H1 (cell line): ENCODE results near the gene KRTAP5-1. TPM values are rescaled to one million over a fixed set of nuclear protein-coding genes. Genes with fewer than 3 reads are reported as not detected.

ENCODE experiments used
- BCL11A ChIP-seq, 2 experiments: IDR thresholded peaks; one replicate each; pipeline ENCODE4 v1.6.1; 2011; ENCODE audit warnings: low read depth in 2 of 2, low read length in 2 of 2, mild to moderate bottlenecking in 2 of 2
- HDAC2 ChIP-seq, 2 experiments: fragments of 300-600 bp in 1 of 2; sonication (generic) in 1 of 2; IDR thresholded peaks; 2 replicates each; pipeline ENCODE4 v1.6.1; 2011 to 2012; ENCODE audit warnings: low read depth in 2 of 2, low read length in 2 of 2, mild to moderate bottlenecking in 2 of 2, moderate library complexity in 2 of 2, borderline replicate concordance in 1 of 2, inconsistent platforms in 1 of 2
- NRF1 ChIP-seq: IDR thresholded peaks from 2 replicates; pipeline ENCODE4 v1.6.1; 2011; ENCODE audit warnings: mild to moderate bottlenecking, low read depth, low read length, improper control_type of control experiment
- SUZ12 ChIP-seq: fragments of 200-600 bp; sonication (generic); IDR thresholded peaks from 2 replicates; pipeline ENCODE4 v1.6.1; 2012; ENCODE audit warnings: mild to moderate bottlenecking, inconsistent platforms, low read length, moderate library complexity, mixed read lengths
- ZNF274 ChIP-seq: IDR thresholded peaks from 2 replicates; pipeline ENCODE4 v1.7.0; 2012; ENCODE audit warnings: low read length, borderline replicate concordance; ENCODE audit errors: extremely low read depth
- polyA plus RNA-seq, 7 experiments: library from polyadenylated mRNA; depleted of rRNA in 3 of 7; stranded (reverse) in 5 of 7; unstranded in 2 of 7; fragments of >200 nt in 5 of 7; fragments of 200-250 nt in 2 of 7; gene quantifications; 1 replicate in 5 of 7; 2 replicates in 1 of 7; 4 replicates in 1 of 7; pipeline versions ENCODE4 v1.2.1 to v1.2.3, GENCODE V29; 2011 to 2013; ENCODE audit warnings: missing spikeins in 2 of 7, mixed read lengths in 2 of 7
- total RNA-seq: library from RNA; stranded (reverse); fragmentation: NEBNext Ultra II Directional; extraction: Animal tissue kit (Norgen Biotek cat#: 25700); gene quantifications from 2 replicates; pipeline ENCODE4 v1.2.1, GENCODE V29; 2021
- TF ChIP-seq, protein P1 (sequence below), 3 experiments: IDR thresholded peaks; 1 replicate in 2 of 3; 2 replicates in 1 of 3; pipeline versions ENCODE4 v1.5.1 to v1.6.1; 2011; ENCODE audit warnings: low read length in 3 of 3, mild to moderate bottlenecking in 3 of 3, inconsistent platforms in 2 of 3, low read depth in 1 of 3, moderate library complexity in 1 of 3; ENCODE audit not compliant: insufficient read depth in 1 of 3; ENCODE audit errors: control extremely low read depth in 1 of 3
- TF ChIP-seq, protein P2 (sequence below): fragments of 300-600 bp; sonication (generic); IDR thresholded peaks from 2 replicates; pipeline ENCODE4 v1.7.1; 2012; ENCODE audit warnings: low read length, moderate library complexity, mild to moderate bottlenecking, inconsistent platforms; ENCODE audit not compliant: insufficient replicate concordance

Gene KRTAP5-1
- total and polyA plus RNA-seq, 2 of the 8 experiments (the other 6 are each of a cell fraction or from before 2014, with no cell fraction given): not detected

DNA sequence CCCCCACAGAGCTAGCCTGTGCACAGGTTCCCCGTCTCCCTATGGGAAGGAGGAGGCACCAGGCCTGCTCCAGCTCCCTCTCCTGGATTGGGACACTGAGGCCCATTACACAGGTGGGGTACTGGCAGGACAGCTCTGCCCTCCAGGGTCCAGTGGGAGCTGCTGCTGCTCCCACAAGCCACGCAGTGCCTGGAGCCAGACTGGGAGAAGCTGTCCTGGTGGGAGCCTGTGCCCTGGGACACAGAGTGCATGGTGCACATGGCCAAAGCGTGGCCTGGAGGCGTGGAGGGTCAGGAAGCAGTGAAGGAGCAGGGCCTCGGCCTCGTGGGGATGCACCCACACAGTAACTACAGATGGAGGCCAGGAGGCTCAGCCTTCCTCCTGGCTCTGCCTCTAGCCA lies 40.5 kb downstream of the KRTAP5-1 start (continued):
- TF ChIP-seq, protein P1, sequence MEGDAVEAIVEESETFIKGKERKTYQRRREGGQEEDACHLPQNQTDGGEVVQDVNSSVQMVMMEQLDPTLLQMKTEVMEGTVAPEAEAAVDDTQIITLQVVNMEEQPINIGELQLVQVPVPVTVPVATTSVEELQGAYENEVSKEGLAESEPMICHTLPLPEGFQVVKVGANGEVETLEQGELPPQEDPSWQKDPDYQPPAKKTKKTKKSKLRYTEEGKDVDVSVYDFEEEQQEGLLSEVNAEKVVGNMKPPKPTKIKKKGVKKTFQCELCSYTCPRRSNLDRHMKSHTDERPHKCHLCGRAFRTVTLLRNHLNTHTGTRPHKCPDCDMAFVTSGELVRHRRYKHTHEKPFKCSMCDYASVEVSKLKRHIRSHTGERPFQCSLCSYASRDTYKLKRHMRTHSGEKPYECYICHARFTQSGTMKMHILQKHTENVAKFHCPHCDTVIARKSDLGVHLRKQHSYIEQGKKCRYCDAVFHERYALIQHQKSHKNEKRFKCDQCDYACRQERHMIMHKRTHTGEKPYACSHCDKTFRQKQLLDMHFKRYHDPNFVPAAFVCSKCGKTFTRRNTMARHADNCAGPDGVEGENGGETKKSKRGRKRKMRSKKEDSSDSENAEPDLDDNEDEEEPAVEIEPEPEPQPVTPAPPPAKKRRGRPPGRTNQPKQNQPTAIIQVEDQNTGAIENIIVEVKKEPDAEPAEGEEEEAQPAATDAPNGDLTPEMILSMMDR (IDR thresholded peaks at IDR 0.05; ENCODE audit: control extremely low read depth in 1 of 3, insufficient read depth in 1 of 3, low read depth in 1 of 3, low read length in 3 of 3): no peak
- TF ChIP-seq HDAC2 (IDR thresholded peaks at IDR 0.05; ENCODE audit: borderline replicate concordance in 1 of 2, low read depth in 2 of 2, low read length in 2 of 2) (no peak), BCL11A (IDR thresholded peaks at IDR 0.05; ENCODE audit: low read depth in 2 of 2, low read length in 2 of 2) (no peak), ZNF274 (no peak), SUZ12 (no peak), NRF1 (no peak)
- TF ChIP-seq, protein P2, sequence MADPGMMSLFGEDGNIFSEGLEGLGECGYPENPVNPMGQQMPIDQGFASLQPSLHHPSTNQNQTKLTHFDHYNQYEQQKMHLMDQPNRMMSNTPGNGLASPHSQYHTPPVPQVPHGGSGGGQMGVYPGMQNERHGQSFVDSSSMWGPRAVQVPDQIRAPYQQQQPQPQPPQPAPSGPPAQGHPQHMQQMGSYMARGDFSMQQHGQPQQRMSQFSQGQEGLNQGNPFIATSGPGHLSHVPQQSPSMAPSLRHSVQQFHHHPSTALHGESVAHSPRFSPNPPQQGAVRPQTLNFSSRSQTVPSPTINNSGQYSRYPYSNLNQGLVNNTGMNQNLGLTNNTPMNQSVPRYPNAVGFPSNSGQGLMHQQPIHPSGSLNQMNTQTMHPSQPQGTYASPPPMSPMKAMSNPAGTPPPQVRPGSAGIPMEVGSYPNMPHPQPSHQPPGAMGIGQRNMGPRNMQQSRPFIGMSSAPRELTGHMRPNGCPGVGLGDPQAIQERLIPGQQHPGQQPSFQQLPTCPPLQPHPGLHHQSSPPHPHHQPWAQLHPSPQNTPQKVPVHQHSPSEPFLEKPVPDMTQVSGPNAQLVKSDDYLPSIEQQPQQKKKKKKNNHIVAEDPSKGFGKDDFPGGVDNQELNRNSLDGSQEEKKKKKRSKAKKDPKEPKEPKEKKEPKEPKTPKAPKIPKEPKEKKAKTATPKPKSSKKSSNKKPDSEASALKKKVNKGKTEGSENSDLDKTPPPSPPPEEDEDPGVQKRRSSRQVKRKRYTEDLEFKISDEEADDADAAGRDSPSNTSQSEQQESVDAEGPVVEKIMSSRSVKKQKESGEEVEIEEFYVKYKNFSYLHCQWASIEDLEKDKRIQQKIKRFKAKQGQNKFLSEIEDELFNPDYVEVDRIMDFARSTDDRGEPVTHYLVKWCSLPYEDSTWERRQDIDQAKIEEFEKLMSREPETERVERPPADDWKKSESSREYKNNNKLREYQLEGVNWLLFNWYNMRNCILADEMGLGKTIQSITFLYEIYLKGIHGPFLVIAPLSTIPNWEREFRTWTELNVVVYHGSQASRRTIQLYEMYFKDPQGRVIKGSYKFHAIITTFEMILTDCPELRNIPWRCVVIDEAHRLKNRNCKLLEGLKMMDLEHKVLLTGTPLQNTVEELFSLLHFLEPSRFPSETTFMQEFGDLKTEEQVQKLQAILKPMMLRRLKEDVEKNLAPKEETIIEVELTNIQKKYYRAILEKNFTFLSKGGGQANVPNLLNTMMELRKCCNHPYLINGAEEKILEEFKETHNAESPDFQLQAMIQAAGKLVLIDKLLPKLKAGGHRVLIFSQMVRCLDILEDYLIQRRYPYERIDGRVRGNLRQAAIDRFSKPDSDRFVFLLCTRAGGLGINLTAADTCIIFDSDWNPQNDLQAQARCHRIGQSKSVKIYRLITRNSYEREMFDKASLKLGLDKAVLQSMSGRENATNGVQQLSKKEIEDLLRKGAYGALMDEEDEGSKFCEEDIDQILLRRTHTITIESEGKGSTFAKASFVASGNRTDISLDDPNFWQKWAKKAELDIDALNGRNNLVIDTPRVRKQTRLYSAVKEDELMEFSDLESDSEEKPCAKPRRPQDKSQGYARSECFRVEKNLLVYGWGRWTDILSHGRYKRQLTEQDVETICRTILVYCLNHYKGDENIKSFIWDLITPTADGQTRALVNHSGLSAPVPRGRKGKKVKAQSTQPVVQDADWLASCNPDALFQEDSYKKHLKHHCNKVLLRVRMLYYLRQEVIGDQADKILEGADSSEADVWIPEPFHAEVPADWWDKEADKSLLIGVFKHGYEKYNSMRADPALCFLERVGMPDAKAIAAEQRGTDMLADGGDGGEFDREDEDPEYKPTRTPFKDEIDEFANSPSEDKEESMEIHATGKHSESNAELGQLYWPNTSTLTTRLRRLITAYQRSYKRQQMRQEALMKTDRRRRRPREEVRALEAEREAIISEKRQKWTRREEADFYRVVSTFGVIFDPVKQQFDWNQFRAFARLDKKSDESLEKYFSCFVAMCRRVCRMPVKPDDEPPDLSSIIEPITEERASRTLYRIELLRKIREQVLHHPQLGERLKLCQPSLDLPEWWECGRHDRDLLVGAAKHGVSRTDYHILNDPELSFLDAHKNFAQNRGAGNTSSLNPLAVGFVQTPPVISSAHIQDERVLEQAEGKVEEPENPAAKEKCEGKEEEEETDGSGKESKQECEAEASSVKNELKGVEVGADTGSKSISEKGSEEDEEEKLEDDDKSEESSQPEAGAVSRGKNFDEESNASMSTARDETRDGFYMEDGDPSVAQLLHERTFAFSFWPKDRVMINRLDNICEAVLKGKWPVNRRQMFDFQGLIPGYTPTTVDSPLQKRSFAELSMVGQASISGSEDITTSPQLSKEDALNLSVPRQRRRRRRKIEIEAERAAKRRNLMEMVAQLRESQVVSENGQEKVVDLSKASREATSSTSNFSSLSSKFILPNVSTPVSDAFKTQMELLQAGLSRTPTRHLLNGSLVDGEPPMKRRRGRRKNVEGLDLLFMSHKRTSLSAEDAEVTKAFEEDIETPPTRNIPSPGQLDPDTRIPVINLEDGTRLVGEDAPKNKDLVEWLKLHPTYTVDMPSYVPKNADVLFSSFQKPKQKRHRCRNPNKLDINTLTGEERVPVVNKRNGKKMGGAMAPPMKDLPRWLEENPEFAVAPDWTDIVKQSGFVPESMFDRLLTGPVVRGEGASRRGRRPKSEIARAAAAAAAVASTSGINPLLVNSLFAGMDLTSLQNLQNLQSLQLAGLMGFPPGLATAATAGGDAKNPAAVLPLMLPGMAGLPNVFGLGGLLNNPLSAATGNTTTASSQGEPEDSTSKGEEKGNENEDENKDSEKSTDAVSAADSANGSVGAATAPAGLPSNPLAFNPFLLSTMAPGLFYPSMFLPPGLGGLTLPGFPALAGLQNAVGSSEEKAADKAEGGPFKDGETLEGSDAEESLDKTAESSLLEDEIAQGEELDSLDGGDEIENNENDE: no peak
